Naive thymus-derived CD8-positive, alpha-beta T cell (primary cell): ENCODE results near the gene UBE2N. TPM values are rescaled to one million over a fixed set of nuclear protein-coding genes. Genes with fewer than 3 reads are reported as not detected.

Experiments used
- ATAC-seq, 2 donors: fragments of 150-1000 bp; cut with Tn5 transposase in 1 of 2; sonication (Bioruptor Pico), chemical (Tn5 transposase) in 1 of 2; 1 replicate in 1 of 2; 2 replicates in 1 of 2; pipeline ENCODE4 v1.10.0; 2021; ENCODE audit warnings: mild to moderate bottlenecking in 2 of 2, moderate library complexity in 2 of 2
- POLR2A ChIA-PET: fragments of 350-600 bp; sonication (Branson Sonifier 250); formaldehyde crosslinking; loops from one replicate; lab custom pipeline; 2021; ENCODE audit warnings: antibody characterized with exemption; lab: Charles Lee
- DNase-seq, 10 donors: peaks; one replicate each; pipeline versions ENCODE4 v3.0.0 to v3.0.0-alpha.2; 2020 to 2022
- H3K27ac Mint-ChIP-seq, 10 donors: one replicate each; pipeline ENCODE4 v1.8.0; 2020 to 2022; ENCODE audit warnings: mild to moderate bottlenecking in 10 of 10, mixed read lengths in 10 of 10, moderate library complexity in 4 of 10, inconsistent platforms in 1 of 10
- H3K27me3 Mint-ChIP-seq, 5 donors: one replicate each; pipeline ENCODE4 v1.8.0; 2021 to 2022; ENCODE audit warnings: mixed read lengths in 5 of 5
- H3K36me3 Mint-ChIP-seq, 3 donors: one replicate each; pipeline ENCODE4 v1.8.0; 2020 to 2022; ENCODE audit warnings: mixed read lengths in 3 of 3, mild to moderate bottlenecking in 2 of 3, inconsistent platforms in 1 of 3
- H3K4me1 Mint-ChIP-seq, 4 donors: one replicate each; pipeline ENCODE4 v1.8.0; 2021 to 2022; ENCODE audit warnings: mixed read lengths in 4 of 4
- H3K4me3 Mint-ChIP-seq, 10 donors: one replicate each; pipeline ENCODE4 v1.8.0; 2020 to 2022; ENCODE audit warnings: mild to moderate bottlenecking in 10 of 10, mixed read lengths in 10 of 10, moderate library complexity in 6 of 10, inconsistent platforms in 1 of 10
- H3K9me3 Mint-ChIP-seq, 9 donors: one replicate each; pipeline ENCODE4 v1.8.0; 2020 to 2022; ENCODE audit warnings: mixed read lengths in 9 of 9, mild to moderate bottlenecking in 3 of 9, inconsistent platforms in 1 of 9, moderate library complexity in 1 of 9
- polyA plus RNA-seq, 3 donors: library from polyadenylated mRNA; unstranded; fragments of 300-500 nt; fragmentation: Illumina TruSeq; gene quantifications; one replicate each; pipeline ENCODE4 v1.2.3, GENCODE V29; 2021
- total RNA-seq, 8 experiments: library from RNA in 2 of 8; stranded (reverse) in 2 of 8; gene quantifications; one replicate each; pipeline ENCODE4 v1.2.3 and lab custom pipeline; 2021 to 2026

Gene UBE2N
- total and polyA plus RNA-seq, 5 experiments from 2014 or later = 66.8 to 123 (median 117) TPM

- ATAC-seq (no peak), DNase-seq (no peak)
- Mint-ChIP-seq H3K36me3 (peaks cover 0 to 1% (median 0%) of the 10 kb centered on the region in 3 donors), H3K4me1 (peaks cover 19 to 45% (median 31%) of the 10 kb centered on the region in 4 donors), H3K9me3 (no peaks in the 10 kb centered on the region), H3K4me3 (peak overlapping the region; percentile 82 to 97 (median 88)), H3K27me3 (peaks cover 0 to 4% (median 0%) of the 10 kb centered on the region in 5 donors), H3K27ac (peak overlapping the region in 7 of 10 donors; percentile 13 to 91 (median 58))
- POLR2A ChIA-PET = interaction anchor here (0.8 to 1.9 kb wide), 2 partner anchors 39 to 447 kb away, joined by 3 to 5 read pairs; partner anchors contain the start of gene EEA1
Observed at GRCh38 chr12:93376436-93377251, 65.1 kb downstream of the UBE2N start.

- H3K27me3 Mint-ChIP-seq = peaks cover 0 to 4% (median 0%) of the 10 kb centered on the region in 5 donors
- peaks cover 14 to 38% (median 24%) of the 10 kb centered on the region in 4 donors for H3K4me1 Mint-ChIP-seq
- DNase-seq (no peak), ATAC-seq (no peak)
- peak overlapping the region in 3 of 10 donors; percentile 62 to 95 (median 88) for H3K4me3 Mint-ChIP-seq
- H3K27ac Mint-ChIP-seq = no peak overlapping the region
- no peaks in the 10 kb centered on the region for H3K36me3 Mint-ChIP-seq
- POLR2A ChIA-PET = no interaction called here
- H3K9me3 Mint-ChIP-seq = no peaks in the 10 kb centered on the region
Observed at GRCh38 chr12:93375906-93376305, 65.8 kb downstream of the UBE2N start.

- H3K4me3 Mint-ChIP-seq = no peak overlapping the region
- POLR2A ChIA-PET = no interaction called here
- DNase-seq (no peak), ATAC-seq (no peak)
- peaks cover 7 to 20% (median 11%) of the 10 kb centered on the region in 4 donors for H3K4me1 Mint-ChIP-seq
- H3K27ac Mint-ChIP-seq = no peak overlapping the region
- no peaks in the 10 kb centered on the region for H3K9me3 Mint-ChIP-seq
- H3K36me3 Mint-ChIP-seq = peaks cover 0 to 3% (median 0%) of the 10 kb centered on the region in 3 donors
- H3K27me3 Mint-ChIP-seq = peaks cover 0 to 4% (median 0%) of the 10 kb centered on the region in 5 donors
Observed at GRCh38 chr12:93373961-93374656, 67.6 kb downstream of the UBE2N start.

- H3K4me3 Mint-ChIP-seq = no peak overlapping the region
- H3K4me1 Mint-ChIP-seq = peaks cover 0 to 2% (median under 1%) of the 10 kb centered on the region in 4 donors
- peaks cover 0 to 5% (median 0%) of the 10 kb centered on the region in 3 donors for H3K36me3 Mint-ChIP-seq
- DNase-seq (no peak), ATAC-seq (no peak)
- H3K27me3 Mint-ChIP-seq = peaks cover 0 to 4% (median 0%) of the 10 kb centered on the region in 5 donors
- POLR2A ChIA-PET = no interaction called here
- H3K27ac Mint-ChIP-seq = no peak overlapping the region
- H3K9me3 Mint-ChIP-seq = no peaks in the 10 kb centered on the region
Observed at GRCh38 chr12:93370947-93371346, 70.8 kb downstream of the UBE2N start.

GRCh38 chr12:93369505-93369904 is 72.2 kb downstream of the UBE2N start:
- POLR2A ChIA-PET = no interaction called here
- no peak overlapping the region for H3K4me3 Mint-ChIP-seq
- DNase-seq = no peak
- peaks cover 0 to 4% (median 0%) of the 10 kb centered on the region in 5 donors for H3K27me3 Mint-ChIP-seq
- no peaks in the 10 kb centered on the region for H3K9me3 Mint-ChIP-seq
- H3K4me1 Mint-ChIP-seq = peaks cover 0 to 5% (median 2%) of the 10 kb centered on the region in 4 donors
- H3K27ac Mint-ChIP-seq = no peak overlapping the region
- peaks cover 0 to 5% (median 0%) of the 10 kb centered on the region in 3 donors for H3K36me3 Mint-ChIP-seq
- no peak for ATAC-seq

- no peak overlapping the region for H3K4me3 Mint-ChIP-seq
- H3K27me3 Mint-ChIP-seq = peaks cover 0 to 2% (median 0%) of the 10 kb centered on the region in 5 donors
- H3K27ac Mint-ChIP-seq = no peak overlapping the region
- POLR2A ChIA-PET = no interaction called here
- no peak for ATAC-seq
- peaks cover 3 to 11% (median 9%) of the 10 kb centered on the region in 4 donors for H3K4me1 Mint-ChIP-seq
- no peaks in the 10 kb centered on the region for H3K9me3 Mint-ChIP-seq
- no peak for DNase-seq
- H3K36me3 Mint-ChIP-seq = peaks cover 0 to 5% (median 0%) of the 10 kb centered on the region in 3 donors
Observed at GRCh38 chr12:93368766-93369165, 73.0 kb downstream of the UBE2N start.

- H3K36me3 Mint-ChIP-seq = peaks cover 0 to 5% (median 0%) of the 10 kb centered on the region in 3 donors
Observed at GRCh38 chr12:93366422-93366821, 75.3 kb downstream of the UBE2N start.

GRCh38 chr12:93365616-93366405 is 75.9 kb downstream of the UBE2N start:
- ATAC-seq (no peak), DNase-seq (no peak)
- H3K27me3 Mint-ChIP-seq = no peaks in the 10 kb centered on the region
- H3K4me1 Mint-ChIP-seq = peaks cover 5 to 23% (median 20%) of the 10 kb centered on the region in 4 donors
- H3K9me3 Mint-ChIP-seq = no peaks in the 10 kb centered on the region
- POLR2A ChIA-PET = interaction anchor here (1.1 kb wide), 1 partner anchor 13 kb away, joined by 3 read pairs; no protein-coding TSS in a partner anchor
- H3K27ac Mint-ChIP-seq = no peak overlapping the region
- no peak overlapping the region for H3K4me3 Mint-ChIP-seq
- peaks cover 0 to 5% (median 0%) of the 10 kb centered on the region in 3 donors for H3K36me3 Mint-ChIP-seq

More at GRCh38 chr12:93366422-93366821, 75.3 kb downstream of the UBE2N start:
- POLR2A ChIA-PET = no interaction called here
- Mint-ChIP-seq H3K4me3 (no peak overlapping the region), H3K9me3 (no peaks in the 10 kb centered on the region), H3K27me3 (no peaks in the 10 kb centered on the region), H3K27ac (no peak overlapping the region), H3K4me1 (peaks cover 5 to 23% (median 20%) of the 10 kb centered on the region in 4 donors)
- ATAC-seq (no peak), DNase-seq (no peak)

- DNase-seq (peak in 3 of 10 donors; percentile 8 to 45 (median 28)), ATAC-seq (peak; percentile 82 to 92)
- Mint-ChIP-seq H3K4me3 (peak overlapping the region; percentile 1 to 72 (median 50)), H3K9me3 (no peaks in the 10 kb centered on the region), H3K4me1 (peaks cover 5 to 23% (median 20%) of the 10 kb centered on the region in 4 donors), H3K27me3 (no peaks in the 10 kb centered on the region), H3K36me3 (peaks cover 0 to under 1% (median 0%) of the 10 kb centered on the region in 3 donors), H3K27ac (peak overlapping the region in 4 of 10 donors; percentile 9 to 43 (median 32))
- POLR2A ChIA-PET = interaction anchor here (0.7 kb wide), 3 partner anchors 26 to 78 kb away, joined by 3 to 4 read pairs (median 3); no protein-coding TSS in a partner anchor
Observed at GRCh38 chr12:93363841-93364297, 77.9 kb downstream of the UBE2N start.

- POLR2A ChIA-PET = no interaction called here
- Mint-ChIP-seq H3K27ac (no peak overlapping the region), H3K4me1 (peaks cover 5 to 23% (median 20%) of the 10 kb centered on the region in 4 donors), H3K9me3 (no peaks in the 10 kb centered on the region), H3K4me3 (no peak overlapping the region), H3K36me3 (no peaks in the 10 kb centered on the region), H3K27me3 (no peaks in the 10 kb centered on the region)
- no peak for ATAC-seq
- DNase-seq = no peak
Observed at GRCh38 chr12:93361151-93361919, 80.4 kb downstream of the UBE2N start.

GRCh38 chr12:93360688-93361087 is 81.1 kb downstream of the UBE2N start:
- Mint-ChIP-seq H3K36me3 (no peaks in the 10 kb centered on the region), H3K27ac (no peak overlapping the region), H3K4me1 (peaks cover 5 to 23% (median 20%) of the 10 kb centered on the region in 4 donors), H3K4me3 (no peak overlapping the region), H3K9me3 (no peaks in the 10 kb centered on the region), H3K27me3 (no peaks in the 10 kb centered on the region)
- POLR2A ChIA-PET = no interaction called here
- ATAC-seq (no peak), DNase-seq (no peak)
